Activated CD4-positive, alpha-beta T cell treated with anti-CD3 and anti-CD28 coated beads, Interleukin-2, amount 10 ng/mL, durations not matched to agents 7 days and 5 days (primary cell): ENCODE data around the gene IPO11. TPM values are rescaled to one million over a fixed set of nuclear protein-coding genes. Genes with fewer than 3 reads are reported as not detected.
"Not testable (repeated sequence)": the region's sequence is repeated elsewhere in the genome, so short reads cannot be mapped to it uniquely, and the experiment has no call there.

Experiments used
- CTCF ChIA-PET: fragments of 350-600 bp; sonication (Branson Sonifier 250); formaldehyde crosslinking; loops from one replicate; lab custom pipeline; 2021; ENCODE audit warnings: antibody characterized with exemption; lab: Charles Lee
- POLR2A ChIA-PET: fragments of 350-600 bp; sonication (Branson Sonifier 250); formaldehyde crosslinking; loops from one replicate; lab custom pipeline; 2021; ENCODE audit warnings: antibody characterized with exemption; lab: Charles Lee
- DNase-seq: peaks from one replicate; pipeline ENCODE4 v3.0.0-alpha.2; 2020
- H3K27ac Mint-ChIP-seq: one replicate; pipeline ENCODE4 v1.8.0; 2021; ENCODE audit warnings: mild to moderate bottlenecking, moderate library complexity, mixed read lengths
- H3K27me3 Mint-ChIP-seq: one replicate; pipeline ENCODE4 v1.8.0; 2021; ENCODE audit warnings: mixed read lengths
- H3K36me3 Mint-ChIP-seq: one replicate; pipeline ENCODE4 v1.8.0; 2021; ENCODE audit warnings: low read depth, mixed read lengths
- H3K4me1 Mint-ChIP-seq: one replicate; pipeline ENCODE4 v1.8.0; 2021; ENCODE audit warnings: mixed read lengths
- H3K4me3 Mint-ChIP-seq: one replicate; pipeline ENCODE4 v1.8.0; 2021; ENCODE audit warnings: mild to moderate bottlenecking, moderate library complexity, mixed read lengths
- H3K9me3 Mint-ChIP-seq: one replicate; pipeline ENCODE4 v1.8.0; 2021; ENCODE audit warnings: mixed read lengths
- total RNA-seq, 2 experiments: library from RNA; stranded (reverse); gene quantifications; one replicate each; pipeline ENCODE4 v1.2.3, GENCODE V29; 2021

Gene IPO11
- total RNA-seq, 2 experiments from 2014 or later, result 27.3 to 29.9 TPM

DNA sequence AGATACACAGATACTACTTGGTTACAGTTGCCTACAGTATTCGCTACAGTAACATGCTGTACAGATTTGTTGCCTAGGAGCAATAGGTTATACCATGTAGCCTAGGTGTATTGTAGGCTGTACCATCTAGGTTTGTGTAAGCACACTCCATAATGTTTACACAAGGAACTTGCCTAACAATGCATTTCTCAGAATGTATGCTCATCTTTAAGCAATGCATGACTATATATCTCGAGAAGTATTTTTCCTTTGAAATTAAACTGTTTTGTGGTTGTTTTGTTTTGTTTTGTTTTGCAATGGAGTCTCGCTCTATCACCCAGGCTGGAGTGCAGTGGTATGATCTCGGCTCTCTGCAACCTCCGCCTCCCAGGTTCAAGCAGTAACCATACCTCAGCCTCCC, 191.4 kb downstream of the IPO11 start:
- no peaks in the 10 kb centered on the region for H3K9me3 Mint-ChIP-seq
- ChIA-PET CTCF (no interaction called here), POLR2A (no interaction called here)
- no peak for DNase-seq
- no peak overlapping the region for H3K27ac Mint-ChIP-seq
- peaks cover 4% of the 10 kb centered on the region for H3K4me1 Mint-ChIP-seq
- no peak overlapping the region for H3K4me3 Mint-ChIP-seq
- peaks cover 13% of the 10 kb centered on the region for H3K36me3 Mint-ChIP-seq
- no peaks in the 10 kb centered on the region for H3K27me3 Mint-ChIP-seq

- Mint-ChIP-seq H3K27ac (no peak overlapping the region), H3K9me3 (no peaks in the 10 kb centered on the region), H3K27me3 (no peaks in the 10 kb centered on the region), H3K4me3 (no peak overlapping the region), H3K36me3 (peaks cover 17% of the 10 kb centered on the region), H3K4me1 (peaks cover 4% of the 10 kb centered on the region)
- ChIA-PET CTCF (interaction anchor here (0.6 kb wide), 1 partner anchor 865 kb away, joined by 3 read pairs; no protein-coding TSS in a partner anchor), POLR2A (no interaction called here)
- no peak for DNase-seq
These were observed 193.1 kb downstream of the IPO11 start for GRCh38 chr5:62605638-62606037.

- H3K9me3 Mint-ChIP-seq, result no peaks in the 10 kb centered on the region
- ChIA-PET POLR2A (interaction anchor here (0.7 kb wide), 1 partner anchor 59 kb away, joined by 3 read pairs; no protein-coding TSS in a partner anchor), CTCF (no interaction called here)
- H3K4me1 Mint-ChIP-seq, result peaks cover 4% of the 10 kb centered on the region
- peaks cover 17% of the 10 kb centered on the region for H3K36me3 Mint-ChIP-seq
- no peak overlapping the region for H3K27ac Mint-ChIP-seq
- H3K27me3 Mint-ChIP-seq, result no peaks in the 10 kb centered on the region
- DNase-seq, result no peak
- H3K4me3 Mint-ChIP-seq, result no peak overlapping the region
These were observed 194.3 kb downstream of the IPO11 start for GRCh38 chr5:62606878-62607277.

GRCh38 chr5:62607615-62608014, 195.1 kb downstream of the IPO11 start:
- H3K9me3 Mint-ChIP-seq, result no peaks in the 10 kb centered on the region
- peaks cover 19% of the 10 kb centered on the region for H3K36me3 Mint-ChIP-seq
- POLR2A ChIA-PET, result no interaction called here
- no peak overlapping the region for H3K27ac Mint-ChIP-seq
- H3K4me1 Mint-ChIP-seq, result peaks cover 4% of the 10 kb centered on the region
- no peak overlapping the region for H3K4me3 Mint-ChIP-seq
- no peaks in the 10 kb centered on the region for H3K27me3 Mint-ChIP-seq
- DNase-seq, result no peak
- CTCF ChIA-PET, result no interaction called here

- DNase-seq, result no peak
- Mint-ChIP-seq H3K27me3 (no peaks in the 10 kb centered on the region), H3K27ac (no peak overlapping the region), H3K4me3 (no peak overlapping the region), H3K9me3 (no peaks in the 10 kb centered on the region), H3K36me3 (peaks cover 20% of the 10 kb centered on the region), H3K4me1 (peaks cover 4% of the 10 kb centered on the region)
- POLR2A ChIA-PET, result no interaction called here
- CTCF ChIA-PET, result interaction anchor here (0.9 kb wide), 1 partner anchor 22 kb away, joined by 4 read pairs; no protein-coding TSS in a partner anchor
These were observed 196.3 kb downstream of the IPO11 start for GRCh38 chr5:62608529-62609511.

DNA sequence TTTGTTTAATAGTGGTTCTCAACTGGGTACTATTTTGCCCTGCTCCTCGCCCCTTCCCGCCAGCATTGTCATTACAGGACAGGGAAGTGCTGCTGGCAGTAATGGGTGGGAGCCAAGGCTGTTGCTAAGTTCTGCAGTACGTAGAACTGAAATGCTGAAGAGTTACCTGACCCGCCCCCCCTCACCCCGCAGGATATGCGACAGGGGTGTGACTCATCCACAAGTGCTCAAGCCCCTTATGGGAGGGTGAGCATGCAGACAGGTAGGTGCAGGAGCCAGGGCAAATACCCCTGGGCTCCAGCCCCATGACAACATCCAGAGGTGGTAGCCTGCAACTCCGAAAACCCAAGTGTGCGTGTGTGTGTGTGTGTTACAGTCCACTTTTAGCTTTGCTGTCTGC, 201.8 kb downstream of the IPO11 start:
- no peak for DNase-seq
- H3K36me3 Mint-ChIP-seq, result peaks cover 10% of the 10 kb centered on the region
- CTCF ChIA-PET, result interaction anchor here (1.8 kb wide), 1 partner anchor 40 kb away, joined by 4 read pairs; no protein-coding TSS in a partner anchor
- no peaks in the 10 kb centered on the region for H3K27me3 Mint-ChIP-seq
- no peak overlapping the region for H3K4me3 Mint-ChIP-seq
- POLR2A ChIA-PET, result no interaction called here
- H3K4me1 Mint-ChIP-seq, result no peaks in the 10 kb centered on the region
- H3K9me3 Mint-ChIP-seq, result no peaks in the 10 kb centered on the region
- no peak overlapping the region for H3K27ac Mint-ChIP-seq

- Mint-ChIP-seq H3K27ac (no peak overlapping the region), H3K9me3 (no peaks in the 10 kb centered on the region), H3K4me1 (no peaks in the 10 kb centered on the region), H3K27me3 (no peaks in the 10 kb centered on the region), H3K4me3 (no peak overlapping the region), H3K36me3 (peaks cover 7% of the 10 kb centered on the region)
- POLR2A ChIA-PET, result no interaction called here
- DNase-seq, result no peak
- CTCF ChIA-PET, result no interaction called here
These were observed 204.2 kb downstream of the IPO11 start for GRCh38 chr5:62616615-62617277.

GRCh38 chr5:62617943-62618342, 205.4 kb downstream of the IPO11 start:
- Mint-ChIP-seq H3K27ac (no peak overlapping the region), H3K27me3 (no peaks in the 10 kb centered on the region), H3K36me3 (peaks cover 5% of the 10 kb centered on the region), H3K9me3 (no peaks in the 10 kb centered on the region), H3K4me1 (no peaks in the 10 kb centered on the region), H3K4me3 (no peak overlapping the region)
- CTCF ChIA-PET, result no interaction called here
- POLR2A ChIA-PET, result no interaction called here
- DNase-seq, result no peak

DNA sequence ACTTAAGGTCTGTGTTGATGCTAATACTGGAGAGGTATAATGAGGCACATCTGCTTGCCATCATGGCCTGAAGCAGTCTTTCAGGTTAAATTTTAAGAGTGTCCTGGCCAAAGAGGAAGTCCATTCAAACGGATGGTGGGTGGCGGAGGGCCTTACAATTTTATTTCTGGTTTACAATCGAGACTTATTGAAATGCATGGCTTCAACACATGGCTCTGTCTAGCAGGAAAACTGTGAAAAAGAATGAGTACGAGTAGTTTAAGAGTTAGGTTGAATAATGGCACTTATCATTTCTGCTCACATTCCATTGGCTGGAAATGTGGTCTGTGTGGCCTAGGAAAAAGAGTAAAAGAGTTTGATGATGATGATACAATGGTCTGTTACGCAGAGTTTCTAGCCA, 208.2 kb downstream of the IPO11 start:
- Mint-ChIP-seq H3K27me3 (no peaks in the 10 kb centered on the region), H3K36me3 (no peaks in the 10 kb centered on the region), H3K4me1 (no peaks in the 10 kb centered on the region), H3K4me3 (no peak overlapping the region), H3K27ac (no peak overlapping the region), H3K9me3 (no peaks in the 10 kb centered on the region)
- DNase-seq, result no peak
- ChIA-PET CTCF (no interaction called here), POLR2A (no interaction called here)

- POLR2A ChIA-PET, result no interaction called here
- Mint-ChIP-seq H3K36me3 (no peaks in the 10 kb centered on the region), H3K27ac (no peak overlapping the region), H3K9me3 (no peaks in the 10 kb centered on the region), H3K27me3 (no peaks in the 10 kb centered on the region), H3K4me1 (no peaks in the 10 kb centered on the region), H3K4me3 (no peak overlapping the region)
- DNase-seq, result no peak
- CTCF ChIA-PET, result no interaction called here
These were observed 208.7 kb downstream of the IPO11 start for GRCh38 chr5:62621280-62621679.

- CTCF ChIA-PET, result no interaction called here
- no peaks in the 10 kb centered on the region for H3K36me3 Mint-ChIP-seq
These were observed 210.7 kb downstream of the IPO11 start for GRCh38 chr5:62623271-62623670.

GRCh38 chr5:62624436-62624835, 211.9 kb downstream of the IPO11 start:
- H3K9me3 Mint-ChIP-seq, H3K4me1 Mint-ChIP-seq, H3K27me3 Mint-ChIP-seq, H3K36me3 Mint-ChIP-seq, DNase-seq, CTCF ChIA-PET, H3K4me3 Mint-ChIP-seq, H3K27ac Mint-ChIP-seq, POLR2A ChIA-PET: not testable (repeated sequence)

More at GRCh38 chr5:62623271-62623670, 210.7 kb downstream of the IPO11 start:
- no peaks in the 10 kb centered on the region for H3K27me3 Mint-ChIP-seq
- H3K4me1 Mint-ChIP-seq, result no peaks in the 10 kb centered on the region
- POLR2A ChIA-PET, result no interaction called here
- no peak overlapping the region for H3K4me3 Mint-ChIP-seq
- DNase-seq, result no peak
- H3K9me3 Mint-ChIP-seq, result no peaks in the 10 kb centered on the region
- H3K27ac Mint-ChIP-seq, result no peak overlapping the region

- CTCF ChIA-PET, result no interaction called here
- no peak for DNase-seq
- no peak overlapping the region for H3K27ac Mint-ChIP-seq
- POLR2A ChIA-PET, result no interaction called here
- H3K4me3 Mint-ChIP-seq, result no peak overlapping the region
- H3K4me1 Mint-ChIP-seq, result no peaks in the 10 kb centered on the region
- no peaks in the 10 kb centered on the region for H3K36me3 Mint-ChIP-seq
- H3K27me3 Mint-ChIP-seq, result no peaks in the 10 kb centered on the region
- H3K9me3 Mint-ChIP-seq, result no peaks in the 10 kb centered on the region
These were observed 214.0 kb downstream of the IPO11 start for GRCh38 chr5:62626534-62626933.
